ENCODE measurements around the gene PDXK. TPM values are rescaled to one million over a fixed set of nuclear protein-coding genes. Genes with fewer than 3 reads are reported as not detected.

The PDXK gene
- total and polyA plus RNA-seq, 9 of the 15 experiments (the other 6 are each of a cell fraction or from before 2014, with no cell fraction given) = 5.6 to 162 (median 76.5) TPM

- TF ChIP-seq ZFP91 (CRISPR knock-in tag; IDR thresholded peaks at IDR 0.05) = no peak
- 0 out of 2 replicates have a peak, but pooled peaks have one; percentile 7 for TF ChIP-seq KDM2B (CRISPR knock-in tag; IDR thresholded peaks at IDR 0.05)
- TF ChIP-seq SIN3A (IDR thresholded peaks at IDR 0.05; ENCODE audit: borderline replicate concordance in 2 of 2, control insufficient read depth in 1 of 2, low read depth in 2 of 2, low read length in 2 of 2) = peak in 1 of 2 experiments; percentile 46; a peak in 1 of 4 replicates
- peak; percentile 66 for TF ChIP-seq RBFOX2 (IDR thresholded peaks at IDR 0.05; ENCODE audit: low read depth, low read length)
- peak; percentile 36 for TF ChIP-seq PRPF4 (IDR thresholded peaks at IDR 0.05; ENCODE audit: insufficient read depth, low read depth, low read length, poor library complexity, severe bottlenecking)
- TF ChIP-seq MAZ (CRISPR knock-in tag; conservative IDR thresholded peaks at IDR 0.05 in 1 of 2, IDR thresholded peaks at IDR 0.05 in 1 of 2) = 0 out of 4 replicates have a peak, but pooled peaks of 1 of the 2 experiments have one; percentile 59
Observed at GRCh38 chr21:43719748-43720538, 1.0 kb downstream of the PDXK start (continued).

All from K562 (cell line).